IPS DF 4.7 (cell line): Measurements from ENCODE around the gene PLCL1.

Experiments used
- DNase-seq: peaks from one replicate; pipeline ENCODE4 v3.0.0-alpha.2; 2013; ENCODE audit warnings: low spot score; ENCODE audit errors: extremely low read depth

Gene PLCL1

GRCh38 chr2:198106621-198107385, 302.4 kb downstream of the PLCL1 start:
- no peak for DNase-seq

DNA sequence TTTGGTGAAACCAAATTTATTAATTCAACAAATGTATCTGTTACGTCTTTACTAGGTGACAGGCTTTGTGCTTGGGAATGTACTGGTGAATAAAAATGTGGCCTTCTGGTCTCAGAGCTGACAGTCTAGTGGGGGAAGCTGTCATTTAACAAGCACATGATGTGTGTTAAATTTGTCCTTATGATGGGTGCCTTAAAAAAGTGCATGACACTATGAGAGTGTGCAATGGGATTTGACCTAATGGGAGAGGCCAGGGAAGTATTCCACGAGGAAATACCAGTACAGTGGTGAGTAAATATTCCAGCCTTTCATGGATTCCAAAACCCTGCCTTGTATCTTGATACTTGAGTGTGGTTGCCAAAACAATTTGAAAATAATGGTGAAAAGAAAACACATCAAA, 308.9 kb downstream of the PLCL1 start:
- DNase-seq = no peak

GRCh38 chr2:198114064-198114463, 309.7 kb downstream of the PLCL1 start:
- no peak for DNase-seq

GRCh38 chr2:198115201-198115600, 310.8 kb downstream of the PLCL1 start:
- DNase-seq = no peak

- DNase-seq = no peak
Measured at GRCh38 chr2:198116756-198117155, 312.4 kb downstream of the PLCL1 start.

- no peak for DNase-seq
Measured at GRCh38 chr2:198117406-198118041, 313.1 kb downstream of the PLCL1 start.

- peak; percentile 14 for DNase-seq
Measured at GRCh38 chr2:198127627-198128026, 323.2 kb downstream of the PLCL1 start.

GRCh38 chr2:198129609-198130008, 325.2 kb downstream of the PLCL1 start:
- no peak for DNase-seq

DNA sequence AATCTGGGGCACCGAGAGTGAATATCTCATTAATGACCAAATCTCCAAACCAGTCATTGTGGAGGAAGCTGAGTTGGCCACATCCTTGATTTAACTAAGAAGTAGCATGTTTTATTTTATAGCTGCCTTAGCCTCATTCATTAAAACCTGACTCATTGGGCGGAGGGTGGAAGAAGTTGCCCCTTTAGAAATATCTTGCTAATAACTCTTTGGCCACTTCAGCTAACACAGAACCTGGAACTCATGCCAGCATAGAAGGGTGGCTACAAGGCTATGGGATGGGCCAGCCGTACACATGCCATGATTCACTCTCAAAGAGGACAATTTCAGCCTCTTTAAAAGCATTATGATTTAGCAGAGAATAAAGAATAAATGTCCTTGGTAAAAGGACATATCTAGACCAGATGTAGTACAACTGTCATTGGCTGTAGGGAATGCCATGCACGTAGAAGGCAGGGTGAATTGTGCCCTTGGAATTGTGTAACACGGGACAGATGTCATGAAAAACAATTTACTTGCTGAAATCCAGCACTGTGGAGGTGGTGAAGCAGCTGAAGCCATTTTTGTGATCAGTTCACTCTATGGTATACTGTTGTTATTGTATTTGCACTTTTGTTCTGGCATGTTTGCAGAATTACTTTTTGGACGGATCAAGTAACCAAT, 330.0 kb downstream of the PLCL1 start:
- DNase-seq = no peak

DNA sequence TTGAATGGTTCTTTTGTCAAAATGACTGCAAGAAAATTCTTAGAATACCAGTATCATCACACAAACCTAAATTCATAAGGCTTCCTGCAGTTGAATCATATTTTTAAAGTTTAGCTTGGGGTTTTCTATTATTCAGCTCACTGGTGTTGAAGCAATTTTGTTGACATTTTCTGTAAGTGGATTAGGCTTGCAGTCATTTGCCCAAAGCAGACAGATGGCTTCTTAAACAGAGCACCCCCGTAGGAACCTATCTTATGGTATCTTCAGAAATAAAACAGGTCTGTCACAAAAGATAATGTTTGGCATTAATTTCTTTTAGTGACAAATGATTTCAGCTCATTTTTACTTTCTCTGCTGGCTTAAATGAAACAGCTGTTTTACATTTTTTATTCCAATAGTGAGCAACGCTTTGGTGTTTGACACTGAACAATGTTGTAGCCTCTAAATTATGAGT, 331.1 kb downstream of the PLCL1 start:
- no peak for DNase-seq

- no peak for DNase-seq
Measured at GRCh38 chr2:198136142-198136541, 331.7 kb downstream of the PLCL1 start.

GRCh38 chr2:198137733-198138132, 333.3 kb downstream of the PLCL1 start:
- DNase-seq = peak; percentile 7

DNA sequence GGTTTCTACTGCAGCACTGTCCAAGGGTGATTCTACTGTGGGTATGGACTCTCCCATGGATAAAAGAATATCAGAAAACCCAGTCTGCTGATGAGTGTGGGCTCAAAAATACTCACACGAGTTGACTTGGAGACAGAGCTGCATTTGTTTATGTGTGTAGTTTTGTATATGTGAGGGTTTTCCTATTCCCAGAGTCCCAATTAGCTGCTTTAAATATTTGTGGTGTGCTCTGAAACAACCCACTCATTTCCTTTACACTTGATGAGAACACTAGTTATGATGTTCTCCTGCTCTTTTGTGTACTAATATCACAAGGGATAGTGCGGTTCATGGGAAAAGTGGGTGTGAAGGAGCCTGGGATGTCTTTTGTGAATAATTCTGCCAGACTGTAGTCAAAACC, 337.3 kb downstream of the PLCL1 start:
- DNase-seq = no peak

DNA sequence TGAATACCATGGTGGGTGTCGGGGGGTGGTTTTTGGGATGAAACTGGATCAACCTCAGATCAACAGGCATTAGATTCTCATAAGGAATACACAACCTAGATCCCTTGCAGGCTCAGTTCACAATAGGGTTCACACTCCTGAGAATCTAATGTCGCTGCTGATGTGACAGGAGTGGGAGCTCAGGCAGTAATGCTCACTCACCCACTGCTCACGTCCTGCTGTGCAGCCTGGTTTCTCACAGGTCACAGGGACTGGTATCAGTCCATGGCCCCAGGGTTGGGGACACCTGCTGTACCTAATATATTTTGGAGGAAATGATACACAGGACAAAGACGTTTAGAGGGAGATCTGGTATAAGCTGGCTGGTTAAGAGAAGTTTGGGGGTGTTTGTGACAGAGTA, 338.8 kb downstream of the PLCL1 start:
- DNase-seq = no peak

GRCh38 chr2:198143793-198144192, 339.4 kb downstream of the PLCL1 start:
- DNase-seq = no peak

- no peak for DNase-seq
Measured at GRCh38 chr2:198144660-198145059, 340.3 kb downstream of the PLCL1 start.

GRCh38 chr2:198146346-198146940, 342.1 kb downstream of the PLCL1 start:
- DNase-seq = no peak

GRCh38 chr2:198157314-198157713, 352.9 kb downstream of the PLCL1 start:
- no peak for DNase-seq

DNA sequence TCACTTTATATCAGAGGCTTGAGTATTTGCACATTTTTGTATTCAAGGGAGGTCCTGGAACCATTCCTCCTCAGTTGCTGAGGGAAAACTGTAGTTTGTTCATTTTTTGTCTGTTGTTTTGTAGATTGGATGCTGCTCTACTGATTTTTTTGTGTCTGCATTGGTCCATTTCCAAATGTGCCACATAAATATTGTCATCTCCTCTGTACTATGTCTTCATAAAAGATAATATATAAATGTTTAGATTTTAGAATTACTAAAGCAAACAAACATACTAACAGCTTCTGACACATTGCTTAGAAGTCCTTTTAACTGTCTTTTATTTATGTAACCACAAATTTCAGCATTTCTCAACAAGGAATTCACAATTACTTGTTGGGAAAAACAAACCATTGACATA, 356.8 kb downstream of the PLCL1 start:
- no peak for DNase-seq

DNA sequence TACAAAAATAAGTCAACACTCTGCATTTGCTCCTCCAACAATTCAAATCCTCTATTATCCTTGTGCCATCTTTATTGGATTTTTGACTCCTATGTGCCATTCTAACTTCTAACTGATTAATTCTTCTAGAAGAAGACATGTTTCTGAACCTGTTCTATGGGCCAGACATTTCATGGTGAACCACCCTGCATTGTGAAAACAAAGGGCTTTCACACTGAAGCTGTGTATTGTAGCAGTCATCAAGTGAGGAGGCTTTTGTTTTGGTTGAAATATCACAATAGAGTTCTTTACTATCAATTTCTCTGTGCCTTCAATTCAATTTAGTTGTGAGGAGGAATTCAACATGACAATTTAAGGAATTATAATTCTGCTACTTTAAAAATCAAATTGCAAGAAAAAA, 357.9 kb downstream of the PLCL1 start:
- no peak for DNase-seq

DNA sequence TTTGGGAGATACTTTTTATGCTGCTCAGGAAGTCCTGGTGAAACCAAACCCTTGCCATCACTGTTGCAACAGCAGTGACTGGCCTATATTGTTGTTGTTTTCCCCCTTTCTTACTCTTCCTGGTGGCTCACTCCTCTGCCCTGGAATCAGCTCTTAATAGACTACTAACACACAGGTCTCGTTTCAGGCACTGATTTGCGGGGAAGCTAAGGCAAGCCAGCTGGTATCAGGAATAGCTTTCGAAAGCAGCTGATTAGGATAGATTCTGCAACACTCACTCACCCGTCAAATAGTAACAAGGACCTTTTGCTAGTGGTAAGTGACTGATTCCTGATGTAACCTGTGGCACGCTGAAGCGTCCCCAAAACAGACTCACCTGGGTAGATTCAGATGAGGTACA, 360.4 kb downstream of the PLCL1 start:
- no peak for DNase-seq

DNA sequence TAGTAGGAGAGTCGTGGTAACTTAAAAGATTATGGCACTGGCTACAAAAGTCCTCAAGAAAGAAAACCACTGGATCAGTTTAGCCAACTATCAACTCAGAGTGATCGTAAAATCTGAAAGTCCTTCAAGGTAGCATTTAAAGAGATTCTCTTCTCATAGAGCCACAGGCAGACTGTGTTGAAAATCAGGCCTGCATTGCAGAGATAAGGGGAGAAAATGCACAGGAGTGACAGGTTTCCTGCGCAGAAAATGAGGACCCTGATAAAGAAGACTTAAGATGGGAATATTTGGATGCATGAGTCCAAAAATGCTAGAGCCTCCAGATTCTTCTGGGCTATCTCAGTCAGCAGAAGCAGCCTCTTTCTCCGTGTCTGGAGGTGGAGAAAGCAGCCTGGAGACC, 360.9 kb downstream of the PLCL1 start:
- DNase-seq = no peak
